ENCODE data around the gene CD9.

CD9 gene

DNA sequence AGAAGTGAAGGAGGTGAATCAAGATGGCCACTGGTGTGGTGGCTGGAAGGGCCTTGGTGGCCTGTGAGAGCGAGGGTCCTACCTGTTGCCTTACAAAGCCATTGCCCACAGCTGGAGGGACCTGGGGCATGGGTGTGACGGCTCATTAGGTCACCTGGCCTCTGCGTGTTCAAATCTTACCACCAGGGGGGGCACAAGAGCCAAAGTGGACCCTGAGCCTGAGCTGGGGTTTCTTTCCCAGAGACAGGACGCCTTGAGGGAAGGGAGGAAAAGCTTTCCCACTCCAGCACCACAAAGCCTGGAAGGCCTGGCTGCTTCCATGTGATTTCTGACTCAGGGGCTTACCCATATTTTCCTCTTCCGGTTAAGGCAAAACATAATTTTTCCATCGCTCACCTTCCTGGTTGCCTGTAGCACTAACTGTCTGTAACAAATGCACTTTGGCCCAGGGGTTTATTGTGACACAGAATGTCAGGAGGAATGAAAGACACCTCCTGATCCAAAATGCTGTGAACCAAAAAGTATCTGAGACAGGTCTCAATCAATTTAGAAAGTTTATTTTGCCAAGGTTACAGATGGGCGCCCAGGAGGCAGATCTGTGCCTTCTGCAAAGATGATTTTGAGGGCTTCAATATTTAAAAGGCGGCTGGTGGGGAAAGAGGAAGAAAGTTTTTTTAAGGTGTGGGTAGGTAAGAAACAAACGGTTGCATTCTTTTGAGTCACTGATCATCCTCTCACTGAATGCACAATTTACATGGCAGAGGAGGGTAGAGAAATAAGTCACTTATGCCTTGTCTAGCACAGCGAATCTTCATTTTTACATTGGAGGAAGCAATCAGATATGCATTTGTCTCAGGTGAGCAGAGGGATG is 4.3 kb upstream of the CD9 start:
- H3K4me3 ChIP-seq (ENCODE audit: control insufficient read depth in 1 of 7, extremely low read depth in 1 of 7, insufficient read depth in 4 of 7, low read depth in 2 of 7, low read length in 6 of 7) = no peak overlapping the region
- POLR2A ChIA-PET = no interaction called here
- no peak overlapping the region for H3K27ac ChIP-seq (ENCODE audit: insufficient read depth in 1 of 2, low read depth in 1 of 2, low read length in 2 of 2, poor library complexity in 1 of 2, severe bottlenecking in 2 of 2)
- 40% methylated on average over 5 of the region's 10 CpGs for WGBS (ENCODE audit: insufficient coverage)
- no peaks in the 10 kb centered on the region for H3K36me3 ChIP-seq (ENCODE audit: control insufficient read depth in 4 of 4, insufficient read depth in 4 of 4, low read length in 3 of 4)
- peaks cover 0 to 32% (median 28%) of the 10 kb centered on the region in 4 experiments for H3K4me1 ChIP-seq (ENCODE audit: control extremely low read depth in 1 of 4, control insufficient read depth in 4 of 4, insufficient read depth in 4 of 4, low read length in 3 of 4)
- DNase-seq = peak; percentile 53 to 62 (median 53)
- CTCF ChIA-PET = interaction anchor here (0.7 to 4.1 kb wide), 46 partner anchors 8 to 145 kb away, joined by 3 to 30 read pairs (median 4); partner anchors contain the start of gene VWF
- H3K9me3 ChIP-seq (ENCODE audit: control extremely low read depth in 1 of 5, control insufficient read depth in 4 of 5, insufficient read depth in 2 of 5, low read depth in 1 of 5, low read length in 4 of 5) = no peaks in the 10 kb centered on the region
- peaks cover 0 to 4% (median 2%) of the 10 kb centered on the region in 5 experiments for H3K27me3 ChIP-seq (replicated peaks in 2 of 5; ENCODE audit: control insufficient read depth in 4 of 5, insufficient read depth in 5 of 5, low read length in 4 of 5)

DNA sequence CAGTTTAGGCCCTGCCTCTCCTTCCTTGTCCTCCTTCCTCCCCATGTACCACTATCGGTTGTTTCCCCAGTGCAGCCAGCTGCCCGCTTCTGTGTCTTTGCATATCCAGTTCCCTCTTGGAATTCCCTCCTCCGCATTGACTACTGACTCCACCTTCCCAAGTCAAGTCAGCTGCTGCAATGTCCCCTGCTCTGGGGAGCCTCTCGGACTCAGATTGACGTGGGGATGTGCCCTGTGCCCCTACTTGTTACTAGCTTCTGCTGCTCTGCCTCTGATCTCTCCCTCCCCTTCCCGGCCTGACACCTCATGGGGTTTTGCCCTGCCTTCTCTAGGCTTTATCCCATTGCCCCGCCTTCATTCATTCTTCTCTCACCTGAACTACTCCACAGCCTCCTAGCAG is 2.1 kb upstream of the CD9 start:
- no peak overlapping the region for H3K27ac ChIP-seq (ENCODE audit: insufficient read depth in 1 of 2, low read depth in 1 of 2, low read length in 2 of 2, poor library complexity in 1 of 2, severe bottlenecking in 2 of 2)

DNA sequence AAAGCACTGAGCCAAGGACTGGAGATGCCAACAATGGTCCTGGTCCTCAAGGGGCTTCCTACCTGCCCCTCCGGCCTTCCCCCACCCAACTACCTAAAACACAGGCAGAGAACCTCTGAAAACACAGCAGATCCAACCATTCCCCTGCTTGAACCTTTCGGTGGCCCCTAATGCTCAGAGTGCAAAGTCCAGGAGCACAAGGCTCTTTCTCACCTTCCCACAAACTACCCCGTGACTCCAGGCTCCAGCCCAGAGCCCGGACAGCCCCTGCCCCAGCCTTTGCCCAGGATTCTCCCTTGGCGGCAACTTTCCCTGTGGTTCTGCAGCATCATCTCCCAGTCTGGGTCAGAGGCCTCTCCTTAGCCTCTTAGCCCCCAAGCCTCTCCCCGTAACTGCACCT is 1.6 kb upstream of the CD9 start:
- H3K27me3 ChIP-seq (replicated peaks in 2 of 5; ENCODE audit: control insufficient read depth in 4 of 5, insufficient read depth in 5 of 5, low read length in 4 of 5) = peaks cover 0 to 26% (median 13%) of the 10 kb centered on the region in 5 experiments
- peaks cover 0 to 2% (median 0%) of the 10 kb centered on the region in 4 experiments for H3K36me3 ChIP-seq (ENCODE audit: control insufficient read depth in 4 of 4, insufficient read depth in 4 of 4, low read length in 3 of 4)
- ChIA-PET CTCF (interaction anchor here (0.7 to 3.6 kb wide), 2 partner anchors 31 to 80 kb away, joined by 3 to 18 read pairs; no protein-coding TSS in a partner anchor), POLR2A (no interaction called here)
- H3K4me1 ChIP-seq (ENCODE audit: control extremely low read depth in 1 of 4, control insufficient read depth in 4 of 4, insufficient read depth in 4 of 4, low read length in 3 of 4) = peaks cover 0 to 39% (median 27%) of the 10 kb centered on the region in 4 experiments
- H3K4me3 ChIP-seq (ENCODE audit: control insufficient read depth in 1 of 7, extremely low read depth in 1 of 7, insufficient read depth in 4 of 7, low read depth in 2 of 7, low read length in 6 of 7) = no peak overlapping the region
- no peak for DNase-seq
- no peaks in the 10 kb centered on the region for H3K9me3 ChIP-seq (ENCODE audit: control extremely low read depth in 1 of 5, control insufficient read depth in 4 of 5, insufficient read depth in 2 of 5, low read depth in 1 of 5, low read length in 4 of 5)
- H3K27ac ChIP-seq (ENCODE audit: insufficient read depth in 1 of 2, low read depth in 1 of 2, low read length in 2 of 2, poor library complexity in 1 of 2, severe bottlenecking in 2 of 2) = no peak overlapping the region
- WGBS (ENCODE audit: insufficient coverage) = 92% methylated on average over 5 of the region's 6 CpGs

More for the DNA sequence above, 2.1 kb upstream of the CD9 start:
- H3K9me3 ChIP-seq (ENCODE audit: control extremely low read depth in 1 of 5, control insufficient read depth in 4 of 5, insufficient read depth in 2 of 5, low read depth in 1 of 5, low read length in 4 of 5) = no peaks in the 10 kb centered on the region
- DNase-seq = no peak
- H3K36me3 ChIP-seq (ENCODE audit: control insufficient read depth in 4 of 4, insufficient read depth in 4 of 4, low read length in 3 of 4) = peaks cover 0 to 2% (median 0%) of the 10 kb centered on the region in 4 experiments
- H3K4me1 ChIP-seq (ENCODE audit: control extremely low read depth in 1 of 4, control insufficient read depth in 4 of 4, insufficient read depth in 4 of 4, low read length in 3 of 4) = peaks cover 0 to 40% (median 29%) of the 10 kb centered on the region in 4 experiments
- ChIA-PET CTCF (interaction anchor here (0.7 to 3.6 kb wide), 2 partner anchors 31 to 81 kb away, joined by 3 to 18 read pairs; no protein-coding TSS in a partner anchor), POLR2A (interaction anchor here (0.5 kb wide), 1 partner anchor 86 kb away, joined by 5 read pairs; no protein-coding TSS in a partner anchor)
- no peak overlapping the region for H3K4me3 ChIP-seq (ENCODE audit: control insufficient read depth in 1 of 7, extremely low read depth in 1 of 7, insufficient read depth in 4 of 7, low read depth in 2 of 7, low read length in 6 of 7)
- 83% methylated on average over 7 of the region's 7 CpGs for WGBS (ENCODE audit: insufficient coverage)
- peaks cover 0 to 24% (median 12%) of the 10 kb centered on the region in 5 experiments for H3K27me3 ChIP-seq (replicated peaks in 2 of 5; ENCODE audit: control insufficient read depth in 4 of 5, insufficient read depth in 5 of 5, low read length in 4 of 5)

DNA sequence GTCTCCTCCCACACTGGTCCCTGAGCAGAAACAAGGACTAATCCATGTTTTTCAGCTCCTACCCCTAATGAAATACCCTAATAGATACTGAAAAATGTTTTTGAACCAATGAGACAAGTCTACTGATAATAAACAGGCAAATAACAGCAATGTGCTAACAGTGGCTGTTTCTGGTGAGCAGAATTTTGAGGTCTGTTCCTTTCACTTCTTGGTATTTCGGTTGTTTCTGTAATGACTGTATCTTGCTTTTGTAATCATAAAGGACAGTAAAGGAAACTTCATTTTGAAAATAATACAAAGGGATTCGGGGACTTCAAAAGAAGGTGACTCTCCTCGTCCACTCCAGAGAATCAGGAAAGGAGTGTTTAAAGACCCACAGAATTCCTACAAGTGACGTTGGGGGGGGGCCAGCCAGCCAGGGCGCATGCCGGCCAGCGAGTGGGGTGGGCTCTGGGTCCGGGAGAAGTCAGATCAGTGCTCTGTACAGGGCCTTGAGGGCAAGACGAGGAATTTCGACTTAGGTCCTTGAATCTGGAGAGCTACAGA is 1.1 kb upstream of the CD9 start:
- H3K4me3 ChIP-seq (ENCODE audit: control insufficient read depth in 1 of 7, extremely low read depth in 1 of 7, insufficient read depth in 4 of 7, low read depth in 2 of 7, low read length in 6 of 7) = peak overlapping the region in 2 of 7 experiments; percentile 72 to 74
- WGBS (ENCODE audit: insufficient coverage) = 77% methylated on average over 8 of the region's 10 CpGs
- CTCF ChIA-PET = interaction anchor here (2.2 to 3.6 kb wide), 2 partner anchors 31 to 80 kb away, joined by 6 to 18 read pairs; no protein-coding TSS in a partner anchor

DNA sequence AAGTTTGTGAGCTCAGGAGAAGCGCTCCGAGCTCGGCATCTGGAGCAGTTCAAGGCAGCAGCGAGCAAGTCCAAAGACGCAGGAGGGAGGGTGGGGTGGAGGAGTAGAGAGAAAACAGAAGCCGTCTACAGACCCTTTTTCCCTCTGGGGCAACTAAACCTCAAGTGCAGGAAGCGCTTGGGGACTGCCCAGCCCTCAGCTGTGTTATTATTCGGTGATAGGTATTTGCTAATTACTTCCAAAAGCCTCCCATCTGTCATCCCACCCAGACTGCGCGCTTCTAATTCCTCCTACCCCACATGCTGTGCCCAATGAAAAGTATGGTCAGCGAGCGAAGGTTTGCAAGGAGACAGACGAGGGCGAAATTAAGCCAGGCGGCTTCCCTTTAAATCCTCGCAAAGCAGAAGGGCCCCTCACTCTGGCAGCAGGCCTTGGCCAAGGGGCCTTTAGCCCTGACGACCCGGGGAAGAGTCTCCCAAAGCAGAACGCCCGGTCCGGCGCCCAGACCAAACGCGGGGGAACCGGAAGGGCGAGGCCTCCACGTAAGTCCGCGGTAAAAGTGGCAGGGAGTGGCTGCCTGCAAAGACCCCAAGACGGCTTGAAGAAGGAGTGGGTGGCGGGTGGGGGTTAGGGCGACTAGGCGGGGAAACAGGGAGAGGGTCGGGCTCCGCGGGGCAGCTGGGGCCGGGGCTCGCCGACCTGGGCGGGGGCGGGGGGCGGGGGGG is 507 bp upstream of the CD9 start:
- Histone ChIP-seq H3K4me1 (ENCODE audit: control extremely low read depth in 1 of 4, control insufficient read depth in 4 of 4, insufficient read depth in 4 of 4, low read length in 3 of 4) (peaks cover 0 to 39% (median 28%) of the 10 kb centered on the region in 4 experiments), H3K9me3 (ENCODE audit: control extremely low read depth in 1 of 5, control insufficient read depth in 4 of 5, insufficient read depth in 2 of 5, low read depth in 1 of 5, low read length in 4 of 5) (no peaks in the 10 kb centered on the region), H3K36me3 (ENCODE audit: control insufficient read depth in 4 of 4, insufficient read depth in 4 of 4, low read length in 3 of 4) (peaks cover 0 to 2% (median 0%) of the 10 kb centered on the region in 4 experiments), H3K27me3 (replicated peaks in 2 of 5; ENCODE audit: control insufficient read depth in 4 of 5, insufficient read depth in 5 of 5, low read length in 4 of 5) (peaks cover 0 to 26% (median 13%) of the 10 kb centered on the region in 5 experiments), H3K27ac (ENCODE audit: insufficient read depth in 1 of 2, low read depth in 1 of 2, low read length in 2 of 2, poor library complexity in 1 of 2, severe bottlenecking in 2 of 2) (no peak overlapping the region), H3K4me3 (ENCODE audit: control insufficient read depth in 1 of 7, extremely low read depth in 1 of 7, insufficient read depth in 4 of 7, low read depth in 2 of 7, low read length in 6 of 7) (peak overlapping the region; percentile 40 to 74 (median 60))
- POLR2A ChIA-PET = interaction anchor here (1.4 to 1.5 kb wide), 2 partner anchors 22 to 31 kb away, joined by 3 read pairs; no protein-coding TSS in a partner anchor
- CTCF ChIA-PET = interaction anchor here (2.2 to 3.6 kb wide), 2 partner anchors 30 to 79 kb away, joined by 6 to 18 read pairs; no protein-coding TSS in a partner anchor
- DNase-seq = peak in 2 of 3 donors; percentile 57 to 66
- 9% methylated on average over 22 of the region's 42 CpGs for WGBS (ENCODE audit: insufficient coverage)

More for the DNA sequence above, 1.1 kb upstream of the CD9 start:
- H3K36me3 ChIP-seq (ENCODE audit: control insufficient read depth in 4 of 4, insufficient read depth in 4 of 4, low read length in 3 of 4) = peaks cover 0 to 2% (median 0%) of the 10 kb centered on the region in 4 experiments
- H3K27ac ChIP-seq (ENCODE audit: insufficient read depth in 1 of 2, low read depth in 1 of 2, low read length in 2 of 2, poor library complexity in 1 of 2, severe bottlenecking in 2 of 2) = no peak overlapping the region
- H3K9me3 ChIP-seq (ENCODE audit: control extremely low read depth in 1 of 5, control insufficient read depth in 4 of 5, insufficient read depth in 2 of 5, low read depth in 1 of 5, low read length in 4 of 5) = no peaks in the 10 kb centered on the region
- POLR2A ChIA-PET = interaction anchor here (1.5 kb wide), 1 partner anchor 22 kb away, joined by 3 read pairs; no protein-coding TSS in a partner anchor
- H3K27me3 ChIP-seq (replicated peaks in 2 of 5; ENCODE audit: control insufficient read depth in 4 of 5, insufficient read depth in 5 of 5, low read length in 4 of 5) = peaks cover 0 to 26% (median 13%) of the 10 kb centered on the region in 5 experiments
- H3K4me1 ChIP-seq (ENCODE audit: control extremely low read depth in 1 of 4, control insufficient read depth in 4 of 4, insufficient read depth in 4 of 4, low read length in 3 of 4) = peaks cover 0 to 34% (median 25%) of the 10 kb centered on the region in 4 experiments
- no peak for DNase-seq

DNA sequence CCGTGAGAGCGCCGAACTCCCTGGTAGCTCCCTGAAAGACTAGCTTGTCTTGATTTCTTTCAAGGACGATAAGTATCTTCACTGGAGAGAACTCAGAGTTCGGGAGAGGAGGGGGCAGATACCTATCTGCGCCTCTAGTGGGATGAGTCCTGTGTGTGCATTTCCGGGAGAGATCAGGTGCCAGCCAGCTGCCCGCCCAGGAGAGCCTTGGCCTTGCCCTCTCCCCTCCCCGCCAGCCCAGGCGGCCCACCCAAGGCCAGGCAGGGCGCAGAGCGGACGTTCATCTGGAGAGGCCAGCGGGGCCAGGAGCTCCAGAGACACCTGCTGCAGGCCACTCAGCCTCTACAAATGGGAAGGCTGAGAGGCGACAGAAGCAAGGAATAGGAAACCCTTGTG is 1.0 kb downstream of the CD9 start:
- Histone ChIP-seq H3K4me3 (ENCODE audit: control insufficient read depth in 1 of 7, extremely low read depth in 1 of 7, insufficient read depth in 4 of 7, low read depth in 2 of 7, low read length in 6 of 7) (peak overlapping the region in 5 of 7 experiments; percentile 42 to 83 (median 74)), H3K27me3 (replicated peaks in 2 of 5; ENCODE audit: control insufficient read depth in 4 of 5, insufficient read depth in 5 of 5, low read length in 4 of 5) (peaks cover 0 to 26% (median 13%) of the 10 kb centered on the region in 5 experiments), H3K36me3 (ENCODE audit: control insufficient read depth in 4 of 4, insufficient read depth in 4 of 4, low read length in 3 of 4) (peaks cover 0 to 2% (median 0%) of the 10 kb centered on the region in 4 experiments), H3K4me1 (ENCODE audit: control extremely low read depth in 1 of 4, control insufficient read depth in 4 of 4, insufficient read depth in 4 of 4, low read length in 3 of 4) (peaks cover 0 to 46% (median 36%) of the 10 kb centered on the region in 4 experiments), H3K27ac (ENCODE audit: insufficient read depth in 1 of 2, low read depth in 1 of 2, low read length in 2 of 2, poor library complexity in 1 of 2, severe bottlenecking in 2 of 2) (no peak overlapping the region), H3K9me3 (ENCODE audit: control extremely low read depth in 1 of 5, control insufficient read depth in 4 of 5, insufficient read depth in 2 of 5, low read depth in 1 of 5, low read length in 4 of 5) (no peaks in the 10 kb centered on the region)
- CTCF ChIA-PET = interaction anchor here (1.0 to 2.2 kb wide), 12 partner anchors 9 to 145 kb away, joined by 3 to 9 read pairs (median 4); no protein-coding TSS in a partner anchor
- DNase-seq = no peak
- 48% methylated on average over 14 of the region's 15 CpGs for WGBS (ENCODE audit: insufficient coverage)
- POLR2A ChIA-PET = interaction anchor here (1.4 kb wide), 1 partner anchor 29 kb away, joined by 3 read pairs; no protein-coding TSS in a partner anchor

Measured in common myeloid progenitor, CD34-positive (primary cell).